Forelimb muscle (tissue), 1 donor: ENCODE data around the gene TSPAN4. TPM values are rescaled to one million over a fixed set of nuclear protein-coding genes. Genes with fewer than 3 reads are reported as not detected.

ENCODE experiments used
- DNase-seq: peaks from one replicate; pipeline ENCODE4 v3.0.0-alpha.2; 2013; ENCODE audit warnings: low read depth
- polyA plus RNA-seq: library from polyadenylated mRNA; unstranded; fragments of 120-200 nt; gene quantifications from one replicate; pipeline ENCODE4 v1.2.1, GENCODE V29; 2013; ENCODE audit not compliant: insufficient read length

The TSPAN4 gene
- polyA plus RNA-seq, 1 donor: 44.0 TPM

- DNase-seq: no peak
Observed at GRCh38 chr11:823441-824291, 19.0 kb upstream of the TSPAN4 start.

- DNase-seq: no peak
Observed at GRCh38 chr11:824292-824880, 18.3 kb upstream of the TSPAN4 start.

DNA sequence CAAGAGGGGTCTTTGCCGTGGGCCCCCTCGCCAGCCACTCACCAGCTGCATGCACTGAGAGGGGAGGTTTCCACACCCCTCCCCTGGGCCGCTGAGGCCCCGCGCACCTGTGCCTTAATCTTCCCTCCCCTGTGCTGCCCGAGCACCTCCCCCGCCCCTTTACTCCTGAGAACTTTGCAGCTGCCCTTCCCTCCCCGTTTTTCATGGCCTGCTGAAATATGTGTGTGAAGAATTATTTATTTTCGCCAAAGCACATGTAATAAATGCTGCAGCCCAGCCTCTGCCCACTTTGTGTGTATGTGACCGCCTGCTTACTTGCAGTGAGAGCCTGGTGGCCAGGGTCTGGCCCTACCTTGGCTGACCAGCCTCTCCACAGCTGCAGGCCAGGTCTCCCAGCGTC is 17.7 kb upstream of the TSPAN4 start:
- no peak for DNase-seq

DNA sequence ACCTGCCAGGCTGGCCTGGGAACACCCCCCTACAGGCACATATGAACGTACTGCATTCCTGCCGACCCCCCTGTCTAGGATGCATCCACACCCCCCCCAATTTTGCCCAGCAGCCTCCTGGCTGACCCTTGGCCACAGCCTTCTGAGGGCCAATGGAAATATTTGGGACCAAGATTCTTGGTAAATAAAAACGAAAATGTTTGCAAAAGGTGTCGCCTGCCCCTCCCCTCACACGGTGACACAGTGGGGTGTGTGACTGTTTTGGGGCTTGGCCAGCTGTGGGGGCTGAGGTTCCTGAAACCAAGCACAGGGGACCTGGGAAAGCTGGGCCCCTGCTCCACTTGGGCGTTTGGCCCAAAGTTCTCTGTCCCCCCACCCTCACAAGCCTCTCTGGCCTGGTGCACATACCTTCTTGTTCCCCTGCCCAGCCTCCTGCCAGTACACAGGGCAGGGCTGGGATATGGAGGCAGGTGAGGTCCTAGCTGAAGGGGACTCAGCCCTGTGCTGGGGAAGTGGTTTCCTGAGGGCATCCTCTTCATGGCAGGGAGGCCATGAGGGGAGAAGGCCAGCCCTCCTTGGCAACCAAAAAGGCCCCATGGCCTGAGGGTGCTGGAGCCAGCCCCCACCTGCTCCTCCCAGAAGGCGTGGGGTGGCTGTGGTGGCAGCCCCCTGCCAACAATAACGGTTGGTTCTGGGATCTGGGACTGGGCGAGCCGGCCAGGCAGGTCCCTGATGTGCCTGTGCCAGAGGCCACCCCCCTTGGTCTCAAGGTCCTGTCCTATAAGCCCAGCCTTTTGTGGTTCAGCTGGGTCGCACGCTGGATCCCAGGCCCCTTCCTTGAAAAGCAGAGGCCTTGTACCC is 17.1 kb upstream of the TSPAN4 start:
- no peak for DNase-seq

DNA sequence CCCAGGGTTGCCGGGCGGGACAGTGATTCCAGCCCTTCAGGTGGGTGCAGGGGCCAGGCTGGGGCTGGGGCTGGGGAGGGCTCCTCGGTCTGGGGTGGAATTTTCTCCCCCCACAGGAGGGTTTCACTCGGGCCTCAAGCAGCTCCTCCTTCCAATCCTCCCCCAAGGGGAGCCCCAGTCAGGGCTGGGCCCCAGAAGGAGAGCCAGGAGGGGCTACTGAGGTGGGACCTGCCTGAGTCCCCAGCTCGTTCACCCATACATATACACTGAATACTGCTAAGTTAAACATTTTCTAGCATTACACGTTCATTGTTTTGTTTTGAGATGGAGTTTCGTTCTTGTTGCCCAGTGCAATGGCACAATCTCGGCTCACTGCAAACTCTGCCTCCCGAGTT is 16.4 kb upstream of the TSPAN4 start:
- DNase-seq: no peak

DNA sequence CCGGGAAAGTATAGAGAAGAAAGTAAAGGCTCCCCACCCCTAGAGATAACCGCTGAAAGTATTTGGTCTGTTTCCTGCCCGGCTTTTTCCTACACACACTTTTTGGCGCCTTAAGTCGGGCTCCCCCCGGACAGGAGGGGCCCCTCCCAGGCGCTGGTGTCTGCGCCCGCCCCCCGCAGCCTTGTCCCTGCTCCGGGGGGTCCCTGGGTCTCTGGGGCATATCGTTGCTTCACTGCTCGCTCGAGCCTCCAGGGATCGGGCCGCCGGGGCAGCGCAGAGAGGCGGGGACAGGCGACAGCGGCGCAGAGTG is 15.9 kb upstream of the TSPAN4 start:
- no peak for DNase-seq

DNA sequence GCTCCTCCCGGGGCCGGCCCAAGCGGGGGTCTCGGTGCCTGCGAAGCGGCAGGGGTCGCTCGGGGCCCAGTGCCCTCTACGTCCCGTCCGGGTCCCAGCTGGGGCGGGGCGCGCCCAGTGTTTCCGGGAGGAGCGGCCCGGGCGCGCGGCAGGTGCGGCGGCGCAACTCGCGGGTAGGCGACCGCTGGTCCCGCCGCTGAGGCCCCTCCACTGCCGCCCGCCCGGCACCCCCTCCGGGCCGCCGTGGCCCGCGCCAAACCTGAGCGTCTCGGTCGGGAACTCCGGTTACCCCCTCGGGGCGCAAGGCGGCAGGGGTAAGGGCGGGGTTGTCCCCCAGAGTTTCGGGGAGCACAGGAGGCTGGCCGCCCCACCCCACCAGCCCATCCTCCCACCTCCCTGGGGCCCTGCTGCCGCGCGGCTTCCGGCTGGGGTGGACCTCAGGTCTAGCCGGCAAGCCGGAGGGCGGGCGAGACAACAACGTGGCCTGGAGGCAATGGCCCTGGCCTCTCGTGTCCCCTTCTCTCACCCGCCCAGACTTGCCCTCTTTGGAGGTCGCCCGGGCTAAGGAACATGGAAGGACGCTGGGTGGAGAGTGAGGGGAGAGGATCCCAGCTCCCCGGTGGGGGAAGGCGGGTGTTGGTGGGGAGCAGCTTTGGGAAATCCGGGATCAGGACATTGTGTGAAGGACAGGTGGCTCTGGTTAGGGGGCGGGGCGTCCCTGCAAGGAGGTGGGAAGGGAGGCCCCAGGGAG is 15.3 kb upstream of the TSPAN4 start:
- no peak for DNase-seq

DNA sequence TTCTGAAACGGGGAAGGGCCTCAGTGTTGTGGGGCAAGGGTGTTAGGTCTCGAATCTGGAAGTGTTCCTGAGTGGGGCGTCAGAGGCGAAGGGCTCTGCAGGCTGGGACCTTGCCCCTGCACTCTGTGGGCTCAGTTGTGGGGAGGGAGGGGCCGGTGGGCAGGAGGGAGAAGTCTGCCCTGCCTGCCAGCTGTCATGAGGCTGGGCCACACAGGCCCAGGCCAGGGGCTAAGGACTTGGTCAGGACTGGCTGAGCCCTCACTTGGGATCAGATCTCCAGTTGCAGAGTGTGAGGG is 14.8 kb upstream of the TSPAN4 start, which contains the start of gene CRACR2B:
Gene CRACR2B, plus strand, starts transcription at position 23 of the 296 bp plus-strand sequence. CDS start 689 bp downstream, outside the sequence.
- DNase-seq: no peak

DNA sequence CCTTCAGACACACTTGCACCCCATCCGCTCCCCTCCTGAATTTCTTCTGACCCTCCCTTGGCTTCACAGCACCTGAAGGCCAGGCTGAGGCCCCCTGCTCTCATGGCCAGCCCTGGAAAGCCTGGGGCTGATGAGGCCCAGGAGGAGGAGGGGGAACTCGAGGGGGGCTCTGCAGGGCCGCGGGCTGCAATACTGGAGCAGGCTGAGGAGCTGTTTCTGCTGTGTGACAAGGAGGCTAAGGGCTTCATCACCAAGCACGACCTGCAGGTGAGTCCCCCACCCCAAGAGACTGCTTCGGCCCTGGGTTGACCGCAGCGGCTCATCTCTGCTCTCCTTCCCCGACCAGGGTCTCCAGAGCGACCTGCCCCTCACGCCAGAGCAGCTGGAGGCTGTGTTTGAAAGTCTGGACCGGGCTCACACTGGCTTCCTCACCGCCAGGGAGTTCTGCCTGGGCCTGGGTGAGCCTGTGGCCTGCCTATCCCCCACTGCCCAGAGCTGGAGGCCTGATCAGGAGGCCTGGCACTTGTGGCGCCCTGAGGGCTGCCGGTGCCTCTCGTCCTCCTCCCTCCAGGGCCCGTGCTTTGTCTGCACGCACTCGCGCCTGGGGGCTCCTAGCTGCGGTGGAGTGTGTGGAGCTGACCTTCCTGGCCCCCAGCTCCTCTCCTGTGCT is 14.0 kb upstream of the TSPAN4 start:
- no peak for DNase-seq

- no peak for DNase-seq
Observed at GRCh38 chr11:829176-829846, 13.3 kb upstream of the TSPAN4 start.

DNA sequence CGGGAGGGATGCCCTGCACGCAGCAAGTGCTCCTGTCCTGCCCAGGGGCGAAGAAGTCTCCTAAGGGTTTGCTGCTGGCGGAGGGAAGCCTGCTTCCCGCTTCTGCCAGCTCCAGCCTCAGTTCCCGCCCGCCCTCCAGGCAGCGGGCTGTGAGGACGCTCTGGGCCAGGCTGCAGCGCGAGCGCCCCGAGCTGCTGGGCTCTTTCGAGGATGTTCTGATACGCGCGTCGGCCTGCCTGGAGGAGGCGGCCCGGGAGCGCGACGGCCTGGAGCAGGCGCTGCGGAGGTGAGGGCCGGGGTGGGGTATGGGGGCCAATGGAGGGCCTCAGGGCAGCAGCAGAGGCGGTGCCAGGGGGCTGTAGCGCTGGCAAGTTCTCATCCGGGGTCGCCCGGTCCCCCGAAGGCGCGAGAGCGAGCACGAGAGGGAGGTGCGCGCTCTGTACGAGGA is 12.8 kb upstream of the TSPAN4 start:
- DNase-seq: no peak

DNA sequence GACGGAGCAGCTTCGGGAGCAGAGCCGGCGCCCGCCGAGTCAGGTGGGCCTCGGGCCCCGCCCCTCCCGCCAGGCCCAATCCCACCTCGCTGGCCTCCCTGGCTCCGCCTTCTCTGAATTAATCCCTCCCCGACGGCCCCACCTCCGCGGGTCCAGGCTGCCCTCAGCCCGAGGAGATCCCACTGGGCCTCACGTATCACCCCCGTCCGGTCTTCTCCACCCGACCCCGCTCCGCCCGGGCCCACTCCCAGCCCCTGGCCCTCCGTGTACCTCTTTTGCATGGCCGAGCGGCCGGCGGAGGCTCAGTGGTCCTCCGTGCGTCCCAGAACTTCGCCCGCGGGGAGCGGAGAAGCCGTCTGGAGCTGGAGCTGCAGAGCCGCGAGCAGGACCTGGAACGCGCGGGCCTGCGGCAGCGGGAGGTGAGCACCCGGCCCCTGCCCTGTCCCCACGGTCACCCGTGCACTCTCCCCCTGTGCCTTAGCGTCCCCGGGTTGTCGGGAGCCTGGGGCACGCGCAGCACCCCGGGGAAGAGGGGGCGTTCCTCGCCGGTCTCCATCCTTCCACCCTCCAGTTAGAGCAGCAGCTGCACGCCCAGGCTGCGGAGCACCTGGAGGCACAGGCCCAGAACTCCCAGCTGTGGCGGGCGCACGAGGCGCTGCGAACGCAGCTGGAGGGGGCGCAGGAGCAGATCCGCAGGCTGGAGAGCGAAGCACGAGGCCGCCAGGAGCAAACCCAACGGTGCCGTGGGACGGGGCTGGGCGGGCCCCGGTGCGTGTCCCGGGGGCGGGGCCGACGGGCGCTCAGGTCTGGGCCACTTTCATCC is 12.1 kb upstream of the TSPAN4 start:
- no peak for DNase-seq

- no peak for DNase-seq
Observed at GRCh38 chr11:831118-831864, 11.4 kb upstream of the TSPAN4 start.

- no peak for DNase-seq
Observed at GRCh38 chr11:831961-832528, 10.6 kb upstream of the TSPAN4 start.

DNA sequence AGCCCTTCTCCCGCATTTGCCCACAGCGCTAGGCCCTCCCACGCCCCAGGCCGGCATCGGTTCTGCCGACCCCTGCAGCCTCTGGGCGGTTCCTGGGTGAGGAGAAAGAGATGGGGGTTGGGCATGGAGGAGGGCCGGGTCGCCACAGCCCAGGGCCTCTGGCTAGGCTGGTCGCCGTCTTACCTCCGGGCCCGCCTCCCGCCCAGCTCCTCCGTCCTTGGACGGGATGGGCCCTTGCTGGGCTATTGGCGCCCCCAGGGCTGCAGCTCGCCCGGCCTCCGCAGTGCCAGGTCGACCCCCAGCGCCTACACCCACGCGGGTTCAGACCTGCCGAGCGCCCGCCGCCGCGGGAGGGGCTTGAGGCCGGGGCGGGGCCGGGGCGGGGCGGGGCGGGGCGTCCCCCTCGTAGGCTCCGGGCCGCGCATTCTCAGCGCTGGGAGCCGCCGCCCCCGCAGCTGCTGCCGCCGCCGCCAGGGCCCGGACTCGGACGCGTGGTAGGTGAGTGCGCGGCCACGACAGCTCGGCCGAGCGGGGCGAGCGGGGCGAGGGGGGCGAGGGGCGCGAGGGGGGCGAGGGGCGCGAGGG is 10.0 kb upstream of the TSPAN4 start, which contains the start of gene CD151:
Gene CD151, plus strand, starts transcription at position 424 of the 585 bp plus-strand sequence. CDS start 3,118 bp downstream, outside the sequence.
- DNase-seq: no peak

- DNase-seq: no peak
Observed at GRCh38 chr11:833114-833791, 9.4 kb upstream of the TSPAN4 start.

DNA sequence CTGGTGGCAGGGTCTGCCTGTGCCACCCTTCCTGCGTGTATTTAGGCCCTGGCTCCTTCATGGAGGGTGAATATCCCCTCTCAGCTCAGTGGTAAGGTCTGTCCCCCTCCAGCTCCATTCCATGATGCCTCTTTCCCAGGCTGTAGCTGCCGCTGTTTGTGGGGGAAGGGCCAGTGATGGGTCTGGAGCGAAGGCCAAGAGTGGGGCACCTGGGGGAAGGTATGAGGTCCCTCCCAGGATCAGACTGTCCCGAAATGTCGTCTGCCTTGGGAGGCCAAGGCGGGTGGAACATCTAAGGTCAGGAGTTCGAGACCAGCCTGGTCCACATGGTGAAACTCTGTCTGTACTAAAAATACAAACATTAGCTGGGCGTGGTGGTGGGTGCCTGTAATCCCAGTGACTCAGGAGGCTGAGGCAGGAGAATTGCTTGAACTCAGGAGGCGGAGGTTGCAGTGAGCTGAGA is 8.8 kb upstream of the TSPAN4 start:
- no peak for DNase-seq
